Stomach (tissue), 4 donors: ENCODE measurements around the gene AP1S3.

Experiments
- CTCF ChIP-seq, 7 experiments: fragments of 450-650 bp in 4 of 7; fragments of 200-600 bp in 3 of 7; sonication (generic) in 3 of 7; IDR thresholded peaks; one replicate each; pipeline ENCODE4 v1.5.1; 2016 to 2019; ENCODE audit warnings: antibody characterized with exemption in 7 of 7, control low read depth in 2 of 7, mild to moderate bottlenecking in 1 of 7
- POLR2A ChIP-seq, 4 donors: fragments of 450-650 bp; IDR thresholded peaks; one replicate each; pipeline ENCODE4 v1.6.1; 2016; ENCODE audit warnings: antibody characterized with exemption in 4 of 4, control low read depth in 2 of 4, mild to moderate bottlenecking in 1 of 4, moderate library complexity in 1 of 4

GRCh38 chr2:223820549-223820948, 16.8 kb downstream of the AP1S3 start:
- no peak for TF ChIP-seq CTCF (IDR thresholded peaks at IDR 0.05)
- TF ChIP-seq POLR2A (IDR thresholded peaks at IDR 0.05) = no peak
